Astrocyte of the spinal cord (primary cell): ENCODE measurements around the gene NCOA3.

ENCODE experiments used
- DNase-seq: peaks from one replicate; pipeline ENCODE4 v3.0.0; 2011; ENCODE audit warnings: low read depth, low spot score
- H3K4me3 ChIP-seq: 2 replicates; pipeline ENCODE4 v1.5.1; 2011; ENCODE audit warnings: low read depth, mild to moderate bottlenecking, low read length, moderate library complexity
- in situ Hi-C: cut with HindIII; loops from 2 replicates; pipeline ENCODE4 v1.10.0; 2017; ENCODE audit warnings: low sequenced_read_pairs
- TF ChIP-seq, protein P1 (sequence below): IDR thresholded peaks from 2 replicates; pipeline ENCODE4 v1.5.1; 2012; ENCODE audit warnings: low read depth, mild to moderate bottlenecking, low read length, inconsistent platforms

NCOA3 gene

GRCh38 chr20:47688385-47689381 is 187.0 kb downstream of the NCOA3 start:
- no peak overlapping the region for H3K4me3 ChIP-seq
- TF ChIP-seq, protein P1, sequence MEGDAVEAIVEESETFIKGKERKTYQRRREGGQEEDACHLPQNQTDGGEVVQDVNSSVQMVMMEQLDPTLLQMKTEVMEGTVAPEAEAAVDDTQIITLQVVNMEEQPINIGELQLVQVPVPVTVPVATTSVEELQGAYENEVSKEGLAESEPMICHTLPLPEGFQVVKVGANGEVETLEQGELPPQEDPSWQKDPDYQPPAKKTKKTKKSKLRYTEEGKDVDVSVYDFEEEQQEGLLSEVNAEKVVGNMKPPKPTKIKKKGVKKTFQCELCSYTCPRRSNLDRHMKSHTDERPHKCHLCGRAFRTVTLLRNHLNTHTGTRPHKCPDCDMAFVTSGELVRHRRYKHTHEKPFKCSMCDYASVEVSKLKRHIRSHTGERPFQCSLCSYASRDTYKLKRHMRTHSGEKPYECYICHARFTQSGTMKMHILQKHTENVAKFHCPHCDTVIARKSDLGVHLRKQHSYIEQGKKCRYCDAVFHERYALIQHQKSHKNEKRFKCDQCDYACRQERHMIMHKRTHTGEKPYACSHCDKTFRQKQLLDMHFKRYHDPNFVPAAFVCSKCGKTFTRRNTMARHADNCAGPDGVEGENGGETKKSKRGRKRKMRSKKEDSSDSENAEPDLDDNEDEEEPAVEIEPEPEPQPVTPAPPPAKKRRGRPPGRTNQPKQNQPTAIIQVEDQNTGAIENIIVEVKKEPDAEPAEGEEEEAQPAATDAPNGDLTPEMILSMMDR: no peak
- in situ Hi-C loops: no loop called here
- peak; percentile 53 for DNase-seq

DNA sequence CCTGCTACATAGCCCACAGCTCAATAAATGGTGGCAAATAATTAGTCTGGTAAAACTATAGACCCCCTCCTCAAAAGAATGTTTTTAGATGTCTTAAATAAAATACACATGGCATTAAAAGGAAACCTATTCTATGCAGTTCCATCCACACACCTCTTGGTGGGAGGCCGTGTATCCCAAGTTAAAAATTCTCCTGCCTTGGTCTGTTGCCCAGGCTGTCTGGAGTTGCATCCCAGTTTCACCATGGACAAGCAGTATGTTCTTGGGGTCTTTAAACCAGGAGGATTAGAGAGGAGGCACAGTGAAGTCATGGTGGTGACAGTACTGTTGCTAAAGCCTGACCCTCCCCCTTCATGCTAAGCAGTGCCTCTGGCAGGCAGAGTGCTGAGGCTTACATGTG is 188.0 kb downstream of the NCOA3 start:
- no peak overlapping the region for H3K4me3 ChIP-seq
- DNase-seq: no peak
- in situ Hi-C loops: no loop called here
- TF ChIP-seq, protein P1: no peak

DNA sequence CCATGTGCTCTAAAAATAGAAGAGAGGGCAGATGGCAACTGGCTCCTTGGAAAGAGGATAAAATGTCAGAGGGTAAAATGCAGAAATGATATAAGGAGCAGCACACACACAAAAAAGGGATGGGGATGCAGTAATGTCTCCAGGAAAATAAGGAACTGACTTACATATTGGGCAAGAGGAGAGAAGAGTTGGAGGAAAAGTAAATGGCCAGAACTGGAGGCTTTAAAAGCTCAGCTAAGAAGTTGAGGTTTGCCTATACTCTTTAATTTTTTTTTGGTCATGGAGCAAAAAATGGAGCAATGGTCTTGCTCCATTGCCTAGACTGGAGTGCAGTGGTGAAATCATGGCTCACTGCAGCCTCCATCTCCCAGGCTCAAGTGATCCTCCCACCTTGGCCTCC is 189.9 kb downstream of the NCOA3 start:
- TF ChIP-seq, protein P1: no peak
- H3K4me3 ChIP-seq: no peak overlapping the region
- DNase-seq: peak; percentile 65
- in situ Hi-C loops: no loop called here

- DNase-seq: no peak
- TF ChIP-seq, protein P1: no peak
- in situ Hi-C loops: no loop called here
- H3K4me3 ChIP-seq: no peak overlapping the region
Measured at GRCh38 chr20:47694021-47694818, 192.5 kb downstream of the NCOA3 start.

DNA sequence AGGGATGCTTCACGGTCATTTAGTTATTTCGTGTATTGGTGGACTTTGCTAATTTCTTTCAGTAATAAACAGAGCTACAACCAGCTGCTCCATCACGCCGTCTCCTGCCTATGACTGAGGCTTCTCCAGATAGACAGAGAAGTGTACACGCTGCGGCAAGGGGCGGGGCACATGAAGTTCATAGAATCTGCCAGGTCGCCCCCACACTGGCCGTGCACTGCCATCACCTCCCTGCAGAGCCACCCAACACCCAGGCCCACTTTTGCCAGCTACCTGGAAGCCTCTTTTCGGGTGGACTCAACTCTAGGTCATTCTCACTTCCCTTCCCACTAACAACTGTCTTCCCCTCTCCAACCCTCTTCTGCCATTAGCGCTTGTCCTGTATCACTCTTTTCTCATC is 195.2 kb downstream of the NCOA3 start:
- no peak overlapping the region for H3K4me3 ChIP-seq
- no peak for DNase-seq
- in situ Hi-C loops: no loop called here
- TF ChIP-seq, protein P1: no peak

GRCh38 chr20:47698142-47698541 is 196.5 kb downstream of the NCOA3 start:
- H3K4me3 ChIP-seq: no peak overlapping the region
- TF ChIP-seq, protein P1: no peak
- DNase-seq: no peak
- in situ Hi-C loops: no loop called here
